Vagina (tissue), 2 donors: ENCODE measurements around the gene NPPB.

ENCODE experiments used
- CTCF ChIP-seq, 3 experiments: fragments of 450-650 bp in 2 of 3; fragments of 200-600 bp in 1 of 3; sonication (generic) in 1 of 3; IDR thresholded peaks; one replicate each; pipeline ENCODE4 v1.5.1; 2017 to 2019; ENCODE audit warnings: antibody characterized with exemption in 3 of 3, mild to moderate bottlenecking in 2 of 3, moderate library complexity in 2 of 3
- POLR2A ChIP-seq, 2 donors: fragments of 450-650 bp; IDR thresholded peaks; one replicate each; pipeline ENCODE4 v1.6.1; 2017; ENCODE audit warnings: antibody characterized with exemption in 2 of 2, mild to moderate bottlenecking in 2 of 2, moderate library complexity in 2 of 2
- POLR2AphosphoS5 ChIP-seq, 2 donors: sonication (generic); formaldehyde crosslinking; IDR thresholded peaks; one replicate each; pipeline ENCODE4 v1.9.0; 2017; ENCODE audit warnings: antibody characterized with exemption in 2 of 2, mild to moderate bottlenecking in 2 of 2, low read depth in 1 of 2; ENCODE audit not compliant: insufficient read depth in 1 of 2

GRCh38 chr1:11878891-11879190, 20.1 kb upstream of the NPPB start:
- TF ChIP-seq CTCF (IDR thresholded peaks at IDR 0.05) (no peak), POLR2A (IDR thresholded peaks at IDR 0.05) (no peak), POLR2AphosphoS5 (IDR thresholded peaks at IDR 0.05; ENCODE audit: insufficient read depth in 1 of 2, low read depth in 1 of 2) (no peak)
